ENCODE measurements around the gene CDC14A. TPM values are rescaled to one million over a fixed set of nuclear protein-coding genes. Genes with fewer than 3 reads are reported as not detected.

The CDC14A gene
- total and polyA plus RNA-seq, 2 of the 8 experiments (the other 6 are each of a cell fraction or from before 2014, with no cell fraction given) = 3.2 to 8.9 TPM

DNA sequence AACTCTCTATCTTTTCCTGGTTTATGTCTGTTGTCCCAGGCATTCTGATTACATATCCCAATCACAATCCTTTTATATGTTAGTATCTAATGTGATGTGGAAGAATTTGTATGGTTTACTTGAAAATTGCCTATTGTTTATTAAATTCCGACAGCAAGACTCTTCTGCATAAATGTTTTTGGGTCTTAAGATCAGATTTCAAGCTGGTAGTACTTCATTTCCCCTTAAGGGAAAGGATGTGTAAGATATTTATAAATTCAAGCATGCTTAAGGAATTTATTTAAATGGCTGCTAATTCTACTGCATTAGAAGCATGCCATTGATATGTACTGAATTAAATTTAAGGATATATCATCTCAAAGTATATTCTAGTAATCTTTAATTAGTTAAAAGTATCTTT is 165.2 kb downstream of the CDC14A start:
- ChIA-PET POLR2A (ENCODE audit: partially characterized antibody) (interaction anchor here (0.9 kb wide), 1 partner anchor 11 kb away, joined by 3 read pairs; no protein-coding TSS in a partner anchor), CTCF (ENCODE audit: partially characterized antibody) (interaction anchor here (1.2 to 2.0 kb wide), 2 partner anchors 15 to 351 kb away, joined by 3 to 6 read pairs; no protein-coding TSS in a partner anchor)
- no peak overlapping the region for H3K18ac ChIP-seq (ENCODE audit: extremely low read depth, low read length)
- DNase-seq (ENCODE audit: low read depth in 1 of 2, low spot score in 2 of 2) (no peak), FAIRE-seq (no peak)
- no peak overlapping the region for H2BK20ac ChIP-seq (ENCODE audit: low read length)
- WGBS, 2 experiments (ENCODE audit: extremely low coverage in 1 of 2, insufficient coverage in 1 of 2, insufficient read length in 1 of 2, insufficient replicate concordance in 2 of 2, low coverage in 1 of 2, low lambda C conversion rate in 2 of 2, missing lambda C conversion rate in 1 of 2) = 78% methylated on average over 1 of the region's 1 CpG; no CpG with 5 or more reads in 1 of the 2 experiments
- H2BK5ac ChIP-seq (ENCODE audit: low read depth, low read length) = no peak overlapping the region
- no peak overlapping the region for H2BK15ac ChIP-seq (ENCODE audit: low read length)
- no peak overlapping the region for H2AK5ac ChIP-seq (ENCODE audit: low read depth, low read length)
- no peak overlapping the region for H2AFZ ChIP-seq (ENCODE audit: low read length)
- no peak overlapping the region for H3K4me3 ChIP-seq (ENCODE audit: extremely low read depth in 1 of 4, insufficient read depth in 2 of 4, low read depth in 3 of 4, low read length in 4 of 4)
- no peak overlapping the region for H4K5ac ChIP-seq (ENCODE audit: insufficient read length, low read depth, low read length)
- no peaks in the 10 kb centered on the region for H3K36me3 ChIP-seq (ENCODE audit: control insufficient read depth in 2 of 4, insufficient read depth in 4 of 4, low read length in 3 of 4)
- H2BK12ac ChIP-seq (ENCODE audit: low read depth, low read length) = no peak overlapping the region
- no peaks in the 10 kb centered on the region for H3K79me1 ChIP-seq (ENCODE audit: low read depth, low read length)
- no peak overlapping the region for H2BK120ac ChIP-seq (replicated peaks; ENCODE audit: low read depth, low read length)
- no peak overlapping the region for H3K14ac ChIP-seq (ENCODE audit: insufficient read length)
- H3K4ac ChIP-seq (replicated peaks; ENCODE audit: insufficient read length, low read depth, low read length) = no peak overlapping the region
- H4K8ac ChIP-seq (ENCODE audit: extremely low read depth, insufficient read depth, low read length) = no peak overlapping the region
- H3K9me3 ChIP-seq (ENCODE audit: insufficient read depth in 2 of 2, low read depth in 1 of 2, low read length in 1 of 2) = no peaks in the 10 kb centered on the region
- H3K79me2 ChIP-seq (ENCODE audit: control insufficient read depth in 1 of 2, insufficient read depth in 2 of 2, low read length in 2 of 2) = no peaks in the 10 kb centered on the region
- no peaks in the 10 kb centered on the region for H4K20me1 ChIP-seq (replicated peaks in 1 of 2; ENCODE audit: control insufficient read depth in 1 of 2, insufficient read depth in 2 of 2, low read length in 2 of 2)
- no peak overlapping the region for H3K9ac ChIP-seq (replicated peaks in 1 of 4; ENCODE audit: extremely low read depth in 1 of 4, low read depth in 3 of 4, low read length in 3 of 4)
- H3K4me2 ChIP-seq (ENCODE audit: insufficient read depth in 1 of 2, low read depth in 2 of 2, low read length in 2 of 2) = no peak overlapping the region
- H3K27me3 ChIP-seq (replicated peaks in 1 of 4; ENCODE audit: control insufficient read depth in 3 of 4, extremely low read depth in 1 of 4, insufficient read depth in 3 of 4, low read length in 3 of 4) = no peaks in the 10 kb centered on the region
- 0 out of 7 replicates have a peak, but pooled peaks cover 0 to 2% (median 0%) of the 10 kb centered on the region in 4 experiments for H3K4me1 ChIP-seq (replicated peaks in 1 of 4; ENCODE audit: control insufficient read depth in 3 of 4, insufficient read depth in 4 of 4, low read length in 3 of 4)
- H3K23me2 ChIP-seq (ENCODE audit: low read depth, low read length) = no peaks in the 10 kb centered on the region
- no peak overlapping the region for H3K23ac ChIP-seq (ENCODE audit: insufficient read length)
- H4K91ac ChIP-seq (replicated peaks; ENCODE audit: insufficient read length, low read length) = no peak overlapping the region
- H3K56ac ChIP-seq (replicated peaks; ENCODE audit: insufficient read length, low read depth, low read length) = no peak overlapping the region
- H3K27ac ChIP-seq (ENCODE audit: low read depth, low read length) = no peak overlapping the region
- TF ChIP-seq GABPA (IDR thresholded peaks at IDR 0.05; ENCODE audit: borderline replicate concordance, insufficient read depth, low read length) = no peak
- TF ChIP-seq CBX5 (IDR thresholded peaks at IDR 0.05; ENCODE audit: low read depth, low read length) = no peak
- TF ChIP-seq, protein P1, sequence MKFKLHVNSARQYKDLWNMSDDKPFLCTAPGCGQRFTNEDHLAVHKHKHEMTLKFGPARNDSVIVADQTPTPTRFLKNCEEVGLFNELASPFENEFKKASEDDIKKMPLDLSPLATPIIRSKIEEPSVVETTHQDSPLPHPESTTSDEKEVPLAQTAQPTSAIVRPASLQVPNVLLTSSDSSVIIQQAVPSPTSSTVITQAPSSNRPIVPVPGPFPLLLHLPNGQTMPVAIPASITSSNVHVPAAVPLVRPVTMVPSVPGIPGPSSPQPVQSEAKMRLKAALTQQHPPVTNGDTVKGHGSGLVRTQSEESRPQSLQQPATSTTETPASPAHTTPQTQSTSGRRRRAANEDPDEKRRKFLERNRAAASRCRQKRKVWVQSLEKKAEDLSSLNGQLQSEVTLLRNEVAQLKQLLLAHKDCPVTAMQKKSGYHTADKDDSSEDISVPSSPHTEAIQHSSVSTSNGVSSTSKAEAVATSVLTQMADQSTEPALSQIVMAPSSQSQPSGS (IDR thresholded peaks at IDR 0.05; ENCODE audit: low read length) = no peak
- no peak for TF ChIP-seq MAFK (IDR thresholded peaks at IDR 0.05; ENCODE audit: low read depth, low read length)
- TF ChIP-seq CTCF (IDR thresholded peaks at IDR 0.05; ENCODE audit: control extremely low read depth in 1 of 3, insufficient read depth in 1 of 3, low read depth in 1 of 3, low read length in 3 of 3) = no peak
- no peak for TF ChIP-seq POLR2AphosphoS5 (IDR thresholded peaks at IDR 0.05; ENCODE audit: low read depth, low read length)
- TF ChIP-seq SP4 (IDR thresholded peaks at IDR 0.05; ENCODE audit: low read length) = no peak
- no peak for TF ChIP-seq ATF3 (IDR thresholded peaks at IDR 0.05; ENCODE audit: insufficient read depth, low read depth, low read length)
- no peak for TF ChIP-seq KDM4A (IDR thresholded peaks at IDR 0.05; ENCODE audit: low read depth, low read length, severe bottlenecking)

All from H1 (cell line).